ENCODE data around the gene KIAA1191. TPM values are rescaled to one million over a fixed set of nuclear protein-coding genes. Genes with fewer than 3 reads are reported as not detected.
A peak's percentile ranks its signal among the peaks of the same experiment; 100 is the strongest.

Gene KIAA1191
- total and polyA plus RNA-seq, 9 of the 15 experiments (the other 6 are each of a cell fraction or from before 2014, with no cell fraction given): 31.0 to 80.2 (median 45.7) TPM

DNA sequence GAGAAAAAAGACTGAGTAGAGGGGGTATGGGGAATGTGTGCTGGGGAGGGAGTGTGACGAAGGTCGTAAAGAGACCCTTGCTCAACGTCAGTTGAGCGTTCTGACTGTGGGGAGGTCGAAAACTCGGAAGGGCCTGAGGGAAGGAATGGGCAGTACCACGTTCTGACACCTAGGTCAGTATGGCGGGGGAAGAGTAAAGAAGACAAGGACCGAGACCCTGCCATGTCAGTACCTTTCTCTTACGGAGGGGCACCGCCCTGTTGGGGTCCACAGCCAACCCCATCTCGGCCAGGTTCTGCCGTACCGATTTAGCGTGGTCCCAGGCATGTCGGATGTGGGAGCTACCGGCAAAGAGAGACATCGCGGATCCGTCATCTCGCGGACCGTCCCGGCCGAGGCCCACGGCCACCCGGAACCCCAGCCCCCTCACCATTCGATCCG lies 26.5 kb upstream of the KIAA1191 start (continued):
- TF ChIP-seq, protein P1, sequence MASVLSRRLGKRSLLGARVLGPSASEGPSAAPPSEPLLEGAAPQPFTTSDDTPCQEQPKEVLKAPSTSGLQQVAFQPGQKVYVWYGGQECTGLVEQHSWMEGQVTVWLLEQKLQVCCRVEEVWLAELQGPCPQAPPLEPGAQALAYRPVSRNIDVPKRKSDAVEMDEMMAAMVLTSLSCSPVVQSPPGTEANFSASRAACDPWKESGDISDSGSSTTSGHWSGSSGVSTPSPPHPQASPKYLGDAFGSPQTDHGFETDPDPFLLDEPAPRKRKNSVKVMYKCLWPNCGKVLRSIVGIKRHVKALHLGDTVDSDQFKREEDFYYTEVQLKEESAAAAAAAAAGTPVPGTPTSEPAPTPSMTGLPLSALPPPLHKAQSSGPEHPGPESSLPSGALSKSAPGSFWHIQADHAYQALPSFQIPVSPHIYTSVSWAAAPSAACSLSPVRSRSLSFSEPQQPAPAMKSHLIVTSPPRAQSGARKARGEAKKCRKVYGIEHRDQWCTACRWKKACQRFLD (CRISPR knock-in tag; IDR thresholded peaks at IDR 0.05): peak; percentile 47; the same call in 1 of the 2 replicates
- TF ChIP-seq TCFL5 (CRISPR knock-in tag; conservative IDR thresholded peaks at IDR 0.05) (no peak), ZNF239 (CRISPR knock-in tag; IDR thresholded peaks at IDR 0.05) (no peak), LARP7 (IDR thresholded peaks at IDR 0.05) (peak; percentile 65; the same call in 1 of the 2 replicates), SAFB2 (IDR thresholded peaks at IDR 0.05; ENCODE audit: borderline replicate concordance, low read depth, low read length, severe bottlenecking) (no peak), SMARCA5 (IDR thresholded peaks at IDR 0.05) (no peak), COPS2 (conservative IDR thresholded peaks at IDR 0.05) (no peak), SNRNP70 (optimal IDR thresholded peaks at IDR 0.05; ENCODE audit: low read depth, low read length) (no peak), PTBP1 (IDR thresholded peaks at IDR 0.05; ENCODE audit: low read depth, low read length) (no peak), ZNF444 (CRISPR knock-in tag; IDR thresholded peaks at IDR 0.05) (no peak)
- TF ChIP-seq, protein P2, sequence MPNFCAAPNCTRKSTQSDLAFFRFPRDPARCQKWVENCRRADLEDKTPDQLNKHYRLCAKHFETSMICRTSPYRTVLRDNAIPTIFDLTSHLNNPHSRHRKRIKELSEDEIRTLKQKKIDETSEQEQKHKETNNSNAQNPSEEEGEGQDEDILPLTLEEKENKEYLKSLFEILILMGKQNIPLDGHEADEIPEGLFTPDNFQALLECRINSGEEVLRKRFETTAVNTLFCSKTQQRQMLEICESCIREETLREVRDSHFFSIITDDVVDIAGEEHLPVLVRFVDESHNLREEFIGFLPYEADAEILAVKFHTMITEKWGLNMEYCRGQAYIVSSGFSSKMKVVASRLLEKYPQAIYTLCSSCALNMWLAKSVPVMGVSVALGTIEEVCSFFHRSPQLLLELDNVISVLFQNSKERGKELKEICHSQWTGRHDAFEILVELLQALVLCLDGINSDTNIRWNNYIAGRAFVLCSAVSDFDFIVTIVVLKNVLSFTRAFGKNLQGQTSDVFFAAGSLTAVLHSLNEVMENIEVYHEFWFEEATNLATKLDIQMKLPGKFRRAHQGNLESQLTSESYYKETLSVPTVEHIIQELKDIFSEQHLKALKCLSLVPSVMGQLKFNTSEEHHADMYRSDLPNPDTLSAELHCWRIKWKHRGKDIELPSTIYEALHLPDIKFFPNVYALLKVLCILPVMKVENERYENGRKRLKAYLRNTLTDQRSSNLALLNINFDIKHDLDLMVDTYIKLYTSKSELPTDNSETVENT (CRISPR knock-in tag; IDR thresholded peaks at IDR 0.05): no peak
- TF ChIP-seq, protein P3, sequence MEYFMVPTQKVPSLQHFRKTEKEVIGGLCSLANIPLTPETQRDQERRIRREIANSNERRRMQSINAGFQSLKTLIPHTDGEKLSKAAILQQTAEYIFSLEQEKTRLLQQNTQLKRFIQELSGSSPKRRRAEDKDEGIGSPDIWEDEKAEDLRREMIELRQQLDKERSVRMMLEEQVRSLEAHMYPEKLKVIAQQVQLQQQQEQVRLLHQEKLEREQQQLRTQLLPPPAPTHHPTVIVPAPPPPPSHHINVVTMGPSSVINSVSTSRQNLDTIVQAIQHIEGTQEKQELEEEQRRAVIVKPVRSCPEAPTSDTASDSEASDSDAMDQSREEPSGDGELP (CRISPR knock-in tag; IDR thresholded peaks at IDR 0.05; ENCODE audit: borderline replicate concordance): no peak
- TF ChIP-seq, protein P4, sequence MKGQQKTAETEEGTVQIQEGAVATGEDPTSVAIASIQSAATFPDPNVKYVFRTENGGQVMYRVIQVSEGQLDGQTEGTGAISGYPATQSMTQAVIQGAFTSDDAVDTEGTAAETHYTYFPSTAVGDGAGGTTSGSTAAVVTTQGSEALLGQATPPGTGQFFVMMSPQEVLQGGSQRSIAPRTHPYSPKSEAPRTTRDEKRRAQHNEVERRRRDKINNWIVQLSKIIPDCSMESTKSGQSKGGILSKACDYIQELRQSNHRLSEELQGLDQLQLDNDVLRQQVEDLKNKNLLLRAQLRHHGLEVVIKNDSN (CRISPR knock-in tag; IDR thresholded peaks at IDR 0.05): 0 out of 2 replicates have a peak, but pooled peaks have one; percentile 6
- TF ChIP-seq, protein P5, sequence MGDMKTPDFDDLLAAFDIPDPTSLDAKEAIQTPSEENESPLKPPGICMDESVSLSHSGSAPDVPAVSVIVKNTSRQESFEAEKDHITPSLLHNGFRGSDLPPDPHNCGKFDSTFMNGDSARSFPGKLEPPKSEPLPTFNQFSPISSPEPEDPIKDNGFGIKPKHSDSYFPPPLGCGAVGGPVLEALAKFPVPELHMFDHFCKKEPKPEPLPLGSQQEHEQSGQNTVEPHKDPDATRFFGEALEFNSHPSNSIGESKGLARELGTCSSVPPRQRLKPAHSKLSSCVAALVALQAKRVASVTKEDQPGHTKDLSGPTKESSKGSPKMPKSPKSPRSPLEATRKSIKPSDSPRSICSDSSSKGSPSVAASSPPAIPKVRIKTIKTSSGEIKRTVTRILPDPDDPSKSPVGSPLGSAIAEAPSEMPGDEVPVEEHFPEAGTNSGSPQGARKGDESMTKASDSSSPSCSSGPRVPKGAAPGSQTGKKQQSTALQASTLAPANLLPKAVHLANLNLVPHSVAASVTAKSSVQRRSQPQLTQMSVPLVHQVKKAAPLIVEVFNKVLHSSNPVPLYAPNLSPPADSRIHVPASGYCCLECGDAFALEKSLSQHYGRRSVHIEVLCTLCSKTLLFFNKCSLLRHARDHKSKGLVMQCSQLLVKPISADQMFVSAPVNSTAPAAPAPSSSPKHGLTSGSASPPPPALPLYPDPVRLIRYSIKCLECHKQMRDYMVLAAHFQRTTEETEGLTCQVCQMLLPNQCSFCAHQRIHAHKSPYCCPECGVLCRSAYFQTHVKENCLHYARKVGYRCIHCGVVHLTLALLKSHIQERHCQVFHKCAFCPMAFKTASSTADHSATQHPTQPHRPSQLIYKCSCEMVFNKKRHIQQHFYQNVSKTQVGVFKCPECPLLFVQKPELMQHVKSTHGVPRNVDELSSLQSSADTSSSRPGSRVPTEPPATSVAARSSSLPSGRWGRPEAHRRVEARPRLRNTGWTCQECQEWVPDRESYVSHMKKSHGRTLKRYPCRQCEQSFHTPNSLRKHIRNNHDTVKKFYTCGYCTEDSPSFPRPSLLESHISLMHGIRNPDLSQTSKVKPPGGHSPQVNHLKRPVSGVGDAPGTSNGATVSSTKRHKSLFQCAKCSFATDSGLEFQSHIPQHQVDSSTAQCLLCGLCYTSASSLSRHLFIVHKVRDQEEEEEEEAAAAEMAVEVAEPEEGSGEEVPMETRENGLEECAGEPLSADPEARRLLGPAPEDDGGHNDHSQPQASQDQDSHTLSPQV (IDR thresholded peaks at IDR 0.05): 0 out of 2 replicates have a peak, but pooled peaks have one; percentile 28
- TF ChIP-seq, protein P6, sequence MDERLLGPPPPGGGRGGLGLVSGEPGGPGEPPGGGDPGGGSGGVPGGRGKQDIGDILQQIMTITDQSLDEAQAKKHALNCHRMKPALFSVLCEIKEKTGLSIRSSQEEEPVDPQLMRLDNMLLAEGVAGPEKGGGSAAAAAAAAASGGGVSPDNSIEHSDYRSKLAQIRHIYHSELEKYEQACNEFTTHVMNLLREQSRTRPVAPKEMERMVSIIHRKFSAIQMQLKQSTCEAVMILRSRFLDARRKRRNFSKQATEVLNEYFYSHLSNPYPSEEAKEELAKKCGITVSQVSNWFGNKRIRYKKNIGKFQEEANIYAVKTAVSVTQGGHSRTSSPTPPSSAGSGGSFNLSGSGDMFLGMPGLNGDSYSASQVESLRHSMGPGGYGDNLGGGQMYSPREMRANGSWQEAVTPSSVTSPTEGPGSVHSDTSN (CRISPR knock-in tag; IDR thresholded peaks at IDR 0.05; ENCODE audit: low read depth): no peak
- TF ChIP-seq, protein P6 (tag; conservative IDR thresholded peaks at IDR 0.05; ENCODE audit: low read depth): no peak
